NT2/D1 (cell line): ENCODE results near the gene PUM1.

Source experiments
- SUZ12 ChIP-seq: IDR thresholded peaks from 2 replicates; pipeline ENCODE4 v1.6.1; 2011; ENCODE audit not compliant: insufficient read length, insufficient read depth; ENCODE audit errors: extremely low read depth
- YY1 ChIP-seq: IDR thresholded peaks from 2 replicates; pipeline ENCODE4 v1.6.1; 2011; ENCODE audit not compliant: insufficient read length, insufficient read depth
- ZNF274 ChIP-seq: IDR thresholded peaks from 2 replicates; pipeline ENCODE4 v1.6.1; 2011; ENCODE audit warnings: mild to moderate bottlenecking, low read depth, low read length

DNA sequence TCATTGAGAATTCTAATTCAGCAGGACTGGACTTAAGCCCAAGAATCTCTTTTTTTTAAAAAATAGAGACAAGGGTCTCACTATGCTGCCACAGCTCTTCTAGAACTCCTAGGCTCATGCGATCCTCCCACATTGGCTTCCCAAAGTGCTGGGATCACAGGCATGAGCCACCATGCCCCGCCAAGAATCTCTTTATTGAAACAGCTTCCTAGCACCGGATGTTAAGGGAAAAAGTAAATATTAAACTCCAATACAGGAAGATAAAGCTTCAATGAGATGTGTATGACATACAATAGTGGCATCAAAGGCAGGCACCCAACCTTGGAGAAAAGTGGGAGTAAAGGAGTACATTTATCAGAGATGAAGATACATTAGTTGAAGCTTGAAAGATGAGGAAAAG is 25.5 kb downstream of the PUM1 start:
- TF ChIP-seq ZNF274 = no peak
- no peak for TF ChIP-seq YY1
- TF ChIP-seq SUZ12 = no peak
